Mononuclear cell (primary cell): Measurements from ENCODE around the gene IGLON5. TPM values are rescaled to one million over a fixed set of nuclear protein-coding genes. Genes with fewer than 3 reads are reported as not detected.

Source experiments
- H3K27me3 ChIP-seq: 2 replicates; pipeline ENCODE4 v1.6.0; 2011; ENCODE audit warnings: low read length, control low read depth; ENCODE audit not compliant: insufficient read depth
- H3K4me1 ChIP-seq: 2 replicates; pipeline ENCODE4 v1.5.1; 2011; ENCODE audit warnings: mild to moderate bottlenecking, low read length, control low read depth; ENCODE audit not compliant: insufficient read depth
- H3K4me3 ChIP-seq: 2 replicates; pipeline ENCODE4 v1.5.1; 2011; ENCODE audit warnings: mild to moderate bottlenecking, low read length, moderate library complexity
- H3K9me3 ChIP-seq: 2 replicates; pipeline ENCODE4 v1.5.1; 2011; ENCODE audit warnings: low read depth, mild to moderate bottlenecking, control low read depth, low read length
- total RNA-seq: library from RNA; depleted of rRNA; stranded (reverse); fragments of >200 nt; gene quantifications from one replicate; pipeline ENCODE4 v1.2.3, GENCODE V29; 2012

The IGLON5 gene
- total RNA-seq, 1 donor = not detected

DNA sequence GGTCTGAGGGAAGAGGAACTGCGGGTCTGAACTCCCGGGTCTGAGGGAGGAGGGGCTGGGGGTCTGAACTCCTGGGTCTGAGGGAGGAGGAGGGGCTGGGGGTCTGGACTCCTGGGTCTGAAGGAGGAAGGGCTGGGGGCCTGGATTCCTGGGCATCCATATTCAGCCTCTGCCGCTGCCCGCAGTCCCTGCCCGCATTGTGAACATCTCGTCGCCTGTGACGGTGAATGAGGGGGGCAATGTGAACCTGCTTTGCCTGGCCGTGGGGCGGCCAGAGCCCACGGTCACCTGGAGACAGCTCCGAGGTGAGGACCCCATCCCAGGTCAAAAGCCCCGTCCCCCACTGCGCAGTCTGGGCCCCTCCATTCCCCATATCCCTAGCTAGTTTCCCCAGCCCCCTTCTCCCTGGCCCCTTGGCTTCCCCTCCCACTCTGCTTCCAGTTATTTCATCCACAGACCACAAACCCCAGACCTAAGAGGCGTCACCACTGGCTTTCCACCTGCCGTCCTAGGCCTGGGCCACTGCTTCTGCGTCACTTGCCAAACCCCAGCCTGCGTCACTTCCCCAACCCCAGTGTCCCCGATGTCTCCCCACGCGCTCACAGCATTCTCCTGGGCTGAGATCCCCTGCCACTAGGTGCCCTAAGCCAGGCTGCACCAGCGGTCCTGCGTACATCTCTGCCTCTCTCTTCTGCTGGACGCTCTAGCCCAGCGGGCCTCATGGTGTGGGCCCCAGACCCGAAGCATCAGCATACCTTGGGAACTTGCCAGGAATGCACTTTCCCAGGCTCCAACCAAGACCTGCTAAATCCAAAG lies 13.9 kb downstream of the IGLON5 start:
- Histone ChIP-seq H3K27me3 (peaks cover 29% of the 10 kb centered on the region), H3K4me3 (no peak overlapping the region), H3K9me3 (no peaks in the 10 kb centered on the region), H3K4me1 (peaks cover 16% of the 10 kb centered on the region)

DNA sequence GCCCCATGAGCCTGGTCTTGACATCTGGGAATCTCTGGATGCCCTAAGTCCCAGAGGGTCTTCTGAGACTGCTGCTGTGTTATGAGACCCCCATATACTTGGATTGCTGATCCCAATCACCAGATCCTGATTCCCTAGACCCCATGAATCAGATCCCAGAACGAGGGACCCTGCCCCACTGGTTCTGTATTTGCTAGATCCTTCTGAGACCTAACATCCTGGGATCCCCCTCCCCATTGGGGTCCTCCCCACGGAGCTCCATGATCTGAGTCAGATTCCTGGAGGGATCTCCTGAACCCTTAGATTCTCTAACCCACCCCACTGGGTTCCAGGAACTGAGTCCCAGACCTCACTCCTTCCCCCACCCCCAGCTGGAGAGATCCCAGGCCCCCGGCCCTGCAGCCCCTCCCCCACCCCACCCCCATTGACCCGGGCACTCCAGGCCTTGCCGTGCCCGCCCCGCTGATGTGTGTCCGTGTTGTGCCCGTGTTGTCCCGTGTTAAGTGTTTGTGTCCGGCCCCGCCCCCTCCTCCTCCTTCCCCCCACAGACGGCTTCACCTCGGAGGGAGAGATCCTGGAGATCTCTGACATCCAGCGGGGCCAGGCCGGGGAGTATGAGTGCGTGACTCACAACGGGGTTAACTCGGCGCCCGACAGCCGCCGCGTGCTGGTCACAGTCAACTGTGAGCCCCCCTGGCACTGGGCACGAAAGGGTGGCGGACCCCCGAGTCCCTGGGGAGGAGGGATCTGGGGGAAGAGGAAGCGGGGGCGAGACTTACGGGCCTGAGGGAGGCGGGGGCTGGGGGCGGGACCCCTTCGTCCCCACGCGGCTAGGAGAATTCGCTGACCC lies 15.0 kb downstream of the IGLON5 start:
- H3K27me3 ChIP-seq = peaks cover 29% of the 10 kb centered on the region

DNA sequence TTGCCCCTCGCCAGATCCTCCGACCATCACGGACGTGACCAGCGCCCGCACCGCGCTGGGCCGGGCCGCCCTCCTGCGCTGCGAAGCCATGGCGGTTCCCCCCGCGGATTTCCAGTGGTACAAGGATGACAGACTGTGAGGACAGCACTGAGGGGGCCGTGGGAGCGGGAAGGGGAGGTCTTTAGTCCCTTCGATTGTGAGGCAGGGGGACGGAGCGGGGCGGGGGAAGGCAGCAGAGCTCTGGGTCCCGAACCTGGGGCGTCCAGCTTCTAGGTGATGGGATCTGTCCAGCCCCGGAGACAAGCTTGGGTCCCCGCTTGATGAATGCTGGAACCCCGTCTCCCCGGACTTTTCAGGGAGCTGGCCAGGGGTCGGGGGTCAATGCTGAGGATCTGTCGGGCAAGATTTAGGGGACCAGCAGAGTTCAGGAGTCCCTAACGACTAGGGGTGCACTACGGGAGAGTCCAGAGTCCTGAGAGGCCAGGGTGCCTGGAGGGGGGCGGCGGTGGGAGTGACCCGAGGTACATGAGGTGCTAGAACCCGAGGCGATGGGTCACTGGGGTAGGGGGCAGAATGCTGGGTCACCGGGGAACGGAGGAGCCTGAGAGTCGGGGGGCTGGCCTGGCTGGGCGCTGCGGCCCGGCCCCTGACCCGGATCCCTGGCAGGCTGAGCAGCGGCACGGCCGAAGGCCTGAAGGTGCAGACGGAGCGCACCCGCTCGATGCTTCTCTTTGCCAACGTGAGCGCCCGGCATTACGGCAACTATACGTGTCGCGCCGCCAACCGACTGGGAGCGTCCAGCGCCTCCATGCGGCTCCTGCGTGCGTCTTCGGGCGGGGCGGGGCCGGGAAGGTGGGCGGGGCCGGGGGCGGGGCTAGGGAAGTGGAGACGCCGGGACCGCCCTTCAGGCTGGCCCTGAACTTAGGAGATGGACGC lies 15.9 kb downstream of the IGLON5 start:
- peaks cover 16% of the 10 kb centered on the region for H3K4me1 ChIP-seq
- H3K9me3 ChIP-seq = no peaks in the 10 kb centered on the region
- H3K27me3 ChIP-seq = peaks cover 29% of the 10 kb centered on the region
- H3K4me3 ChIP-seq = no peak overlapping the region

More for the DNA sequence above, 15.0 kb downstream of the IGLON5 start:
- H3K9me3 ChIP-seq = no peaks in the 10 kb centered on the region
- H3K4me3 ChIP-seq = no peak overlapping the region
- H3K4me1 ChIP-seq = peaks cover 16% of the 10 kb centered on the region

DNA sequence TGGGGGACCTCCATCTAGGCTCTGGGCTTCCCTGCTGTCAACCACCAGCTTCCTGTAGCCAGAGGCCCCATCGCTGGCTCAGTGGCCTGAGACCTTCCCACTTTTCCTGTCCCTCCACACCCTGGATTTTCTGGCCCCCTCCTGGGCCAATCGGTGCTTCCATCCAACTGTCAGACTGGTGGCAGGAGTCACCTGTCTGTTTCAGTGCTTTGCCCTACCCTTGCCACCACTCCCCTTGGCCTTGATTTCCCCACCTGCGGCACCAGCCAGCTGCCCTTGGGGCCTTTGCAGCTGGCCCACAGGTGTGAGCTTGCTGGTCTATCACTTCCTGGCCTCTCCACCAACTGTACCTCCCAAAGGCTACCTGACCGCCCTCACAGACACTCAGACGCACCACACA lies 18.0 kb downstream of the IGLON5 start:
- Histone ChIP-seq H3K4me3 (no peak overlapping the region), H3K4me1 (peaks cover 16% of the 10 kb centered on the region), H3K9me3 (no peaks in the 10 kb centered on the region), H3K27me3 (peaks cover 29% of the 10 kb centered on the region)

DNA sequence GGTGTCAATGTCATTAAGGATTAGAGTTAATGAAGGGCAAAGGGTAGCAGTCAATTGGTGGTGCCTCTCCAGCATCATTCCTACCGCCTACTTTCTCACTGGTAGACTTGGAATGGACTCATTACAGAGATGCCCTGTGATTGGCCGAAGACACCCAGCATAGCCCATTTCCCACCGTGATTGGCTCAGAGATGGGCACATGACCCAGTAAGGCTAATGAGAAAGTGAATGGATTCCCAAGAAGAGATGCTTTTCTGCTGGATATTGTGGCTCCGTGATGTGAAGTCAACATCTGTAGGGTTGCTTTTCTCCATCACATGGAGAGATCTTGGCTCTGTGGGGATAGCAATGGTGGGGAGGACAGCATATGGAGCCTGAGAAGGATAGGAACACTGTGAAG lies 18.9 kb downstream of the IGLON5 start:
- Histone ChIP-seq H3K9me3 (no peaks in the 10 kb centered on the region), H3K4me3 (no peak overlapping the region), H3K4me1 (peaks cover 16% of the 10 kb centered on the region), H3K27me3 (peaks cover 29% of the 10 kb centered on the region)

DNA sequence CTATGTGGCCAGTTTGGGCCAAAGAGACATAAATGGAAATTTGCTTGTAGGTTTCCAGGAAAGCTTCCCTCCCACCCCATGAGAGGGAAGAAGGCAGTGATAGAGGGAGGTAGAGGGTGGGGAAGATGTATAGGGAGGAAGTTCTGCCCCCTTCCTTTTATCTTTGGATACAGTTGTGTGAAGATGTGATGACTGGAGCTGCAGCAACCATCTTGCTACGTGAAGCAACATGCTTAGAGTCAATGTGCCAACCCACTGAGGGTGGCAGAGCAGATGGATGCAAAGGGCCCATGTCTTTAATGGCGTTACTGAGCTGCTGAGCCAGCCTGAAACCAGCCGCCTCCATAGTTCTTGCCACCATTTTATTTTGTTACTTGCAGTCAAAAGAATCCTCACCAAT lies 19.7 kb downstream of the IGLON5 start:
- peaks cover 23% of the 10 kb centered on the region for H3K27me3 ChIP-seq
- H3K4me1 ChIP-seq = peaks cover 16% of the 10 kb centered on the region
- H3K9me3 ChIP-seq = no peaks in the 10 kb centered on the region
- no peak overlapping the region for H3K4me3 ChIP-seq

DNA sequence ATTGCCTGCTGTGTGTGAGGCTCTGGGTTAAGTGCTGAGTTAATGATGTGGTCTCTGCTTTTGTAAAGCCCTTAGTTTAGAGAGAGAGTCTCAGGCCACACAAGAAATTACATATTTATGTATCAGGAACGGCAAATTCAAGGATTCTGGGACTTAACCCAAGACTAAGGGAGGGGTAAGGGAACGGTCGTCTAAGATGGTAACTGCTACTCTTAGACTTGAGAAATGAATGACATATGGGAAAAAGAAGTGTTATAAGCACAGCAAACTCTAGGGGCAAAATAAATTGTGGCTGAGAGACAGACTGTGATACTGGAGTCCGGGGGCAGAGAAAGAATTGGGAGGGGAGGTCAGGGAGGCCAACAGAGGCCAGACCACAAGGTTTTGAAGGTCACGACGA lies 20.3 kb downstream of the IGLON5 start:
- Histone ChIP-seq H3K27me3 (peaks cover 22% of the 10 kb centered on the region), H3K4me1 (peaks cover 16% of the 10 kb centered on the region), H3K4me3 (no peak overlapping the region), H3K9me3 (no peaks in the 10 kb centered on the region)

DNA sequence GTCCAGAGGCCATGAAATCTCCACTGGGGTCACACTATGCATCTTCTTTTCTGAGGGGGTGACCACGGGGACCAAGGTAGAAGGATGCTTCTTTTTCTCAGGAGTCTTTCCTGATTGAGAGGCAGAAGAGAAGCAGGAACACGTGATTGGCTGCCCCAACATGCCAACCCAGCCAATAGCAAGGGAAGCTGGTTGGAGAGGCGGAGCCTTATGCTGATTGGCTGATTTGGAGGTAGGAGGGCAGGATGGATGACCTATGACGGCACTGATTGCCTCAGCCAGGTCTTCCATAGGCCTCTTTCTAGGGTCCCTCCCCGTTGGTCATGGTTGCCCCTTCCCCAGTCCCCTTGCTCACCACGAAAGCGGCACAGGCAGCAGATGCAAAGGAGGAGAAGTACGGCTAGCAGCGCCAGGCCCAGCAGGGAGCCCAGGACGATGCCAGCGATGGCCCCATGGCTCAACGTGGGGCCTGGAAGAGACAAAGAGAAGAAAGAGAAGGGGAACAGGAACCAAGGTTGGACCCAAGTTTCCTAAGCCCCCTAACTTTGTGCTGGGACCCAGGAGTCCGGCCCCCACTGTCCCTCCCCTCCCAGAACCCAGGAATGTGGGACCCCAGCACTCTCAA lies 22.5 kb downstream of the IGLON5 start:
- peaks cover 5% of the 10 kb centered on the region for H3K4me1 ChIP-seq
- no peak overlapping the region for H3K4me3 ChIP-seq

DNA sequence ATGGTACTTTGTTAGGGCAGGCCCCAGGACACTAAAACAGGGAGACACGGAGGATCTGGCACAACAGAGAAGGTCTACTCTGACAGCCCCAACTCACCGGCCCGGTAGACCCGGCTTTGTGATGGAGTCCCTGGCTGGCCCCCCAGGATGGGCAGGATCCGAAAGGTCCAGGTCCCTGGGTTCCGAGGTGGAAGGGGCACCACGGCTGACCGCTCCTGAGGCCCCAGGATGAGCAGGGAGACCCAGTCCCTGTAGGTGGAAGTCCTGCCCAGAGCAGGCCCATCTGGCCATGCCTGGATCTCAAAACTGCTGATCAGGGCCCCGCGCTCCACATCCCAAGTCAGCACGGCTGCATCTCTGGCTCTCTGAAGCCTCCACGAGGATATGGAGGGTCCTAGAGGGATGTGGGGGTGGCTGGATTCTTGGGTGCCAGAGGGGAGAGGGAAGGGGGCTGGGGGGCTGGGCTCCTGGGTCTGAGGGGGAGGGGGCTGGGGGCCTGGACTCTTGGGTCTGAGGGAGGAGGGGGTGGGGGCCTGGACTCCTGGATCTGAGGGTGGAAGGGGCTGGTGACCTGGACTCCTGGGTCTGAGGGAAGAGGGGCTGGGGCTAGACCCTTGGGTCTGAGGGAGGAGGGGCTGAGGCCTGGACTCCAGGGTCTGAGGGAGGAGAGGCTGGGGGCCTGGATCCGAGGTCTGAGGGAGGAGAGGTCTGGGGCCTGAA lies 25.9 kb downstream of the IGLON5 start:
- Histone ChIP-seq H3K4me3 (no peak overlapping the region), H3K9me3 (no peaks in the 10 kb centered on the region), H3K4me1 (peaks cover 17% of the 10 kb centered on the region), H3K27me3 (no peaks in the 10 kb centered on the region)

More for the DNA sequence above, 22.5 kb downstream of the IGLON5 start:
- Histone ChIP-seq H3K27me3 (peaks cover 4% of the 10 kb centered on the region), H3K9me3 (no peaks in the 10 kb centered on the region)

DNA sequence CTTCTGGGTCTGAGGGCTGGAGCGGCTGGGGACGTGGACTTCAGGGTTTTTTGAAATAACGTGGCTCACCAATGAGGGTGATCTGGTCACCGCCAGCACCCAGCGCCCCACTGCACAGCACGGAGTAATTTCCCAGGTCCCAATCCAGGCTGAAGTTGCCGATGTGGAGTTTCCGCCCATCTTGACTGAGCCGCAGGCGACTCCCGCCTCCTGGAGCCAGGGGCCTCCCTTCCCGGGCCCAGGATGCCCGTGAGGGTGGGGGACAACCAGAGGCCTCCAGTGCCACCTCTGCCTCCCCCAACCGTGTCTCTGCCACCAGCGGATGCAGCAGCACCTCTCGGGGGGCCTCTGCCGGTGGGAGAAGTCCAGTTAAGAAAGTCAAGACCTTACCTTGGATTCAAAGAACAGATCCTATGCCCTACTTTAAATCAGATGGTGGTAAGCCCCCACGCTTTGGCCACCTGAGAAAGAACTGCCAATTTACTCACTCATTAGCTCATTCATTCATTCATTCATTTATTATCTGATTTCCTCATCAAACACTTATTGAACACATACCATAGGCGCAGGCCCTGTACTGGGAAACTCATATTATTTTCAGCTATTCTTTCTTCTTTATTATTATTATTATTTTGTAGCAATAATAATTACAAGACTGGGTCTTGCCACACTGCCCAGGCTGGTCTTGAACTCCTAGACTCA lies 26.6 kb downstream of the IGLON5 start:
- Histone ChIP-seq H3K4me1 (peaks cover 17% of the 10 kb centered on the region), H3K9me3 (no peaks in the 10 kb centered on the region), H3K4me3 (no peak overlapping the region), H3K27me3 (no peaks in the 10 kb centered on the region)

DNA sequence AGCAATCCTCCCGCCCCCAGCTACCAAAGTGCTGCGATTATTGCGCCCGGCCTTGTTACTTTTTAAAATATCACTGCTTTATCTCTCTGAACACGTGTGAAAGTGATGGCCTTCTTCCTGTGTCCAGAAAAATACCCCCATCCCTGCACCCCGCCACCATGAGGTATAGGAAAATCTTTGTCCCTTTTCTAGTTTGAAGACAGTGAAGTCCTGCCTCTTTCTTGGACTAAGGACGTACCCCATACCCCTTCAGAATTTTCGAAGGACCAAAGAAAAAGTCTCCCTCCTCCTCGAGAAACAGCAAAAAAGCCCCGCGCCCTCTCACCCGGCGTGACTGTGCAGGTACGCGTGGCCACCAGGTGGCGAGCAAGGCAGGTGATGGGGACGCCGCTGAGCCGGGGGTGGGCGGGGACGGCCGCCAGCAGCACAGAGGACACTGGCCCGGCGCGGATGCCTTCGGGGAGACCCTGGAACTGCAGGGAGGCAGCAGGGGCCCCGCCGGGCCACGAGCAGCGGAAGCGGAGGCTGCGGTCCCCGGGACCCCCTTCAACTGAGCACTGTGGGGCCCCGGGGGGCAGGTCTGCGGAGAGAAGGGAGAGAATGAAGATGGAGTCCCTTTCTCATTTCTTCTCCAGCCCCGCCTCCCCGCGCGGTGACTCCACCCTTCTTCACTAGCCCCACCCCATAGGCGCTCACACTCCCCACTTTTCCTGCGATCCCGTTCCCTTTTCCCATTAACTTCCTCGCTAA lies 27.3 kb downstream of the IGLON5 start:
- H3K9me3 ChIP-seq = no peaks in the 10 kb centered on the region
- no peaks in the 10 kb centered on the region for H3K27me3 ChIP-seq
- peaks cover 17% of the 10 kb centered on the region for H3K4me1 ChIP-seq
- peak overlapping the region; percentile 46 for H3K4me3 ChIP-seq

DNA sequence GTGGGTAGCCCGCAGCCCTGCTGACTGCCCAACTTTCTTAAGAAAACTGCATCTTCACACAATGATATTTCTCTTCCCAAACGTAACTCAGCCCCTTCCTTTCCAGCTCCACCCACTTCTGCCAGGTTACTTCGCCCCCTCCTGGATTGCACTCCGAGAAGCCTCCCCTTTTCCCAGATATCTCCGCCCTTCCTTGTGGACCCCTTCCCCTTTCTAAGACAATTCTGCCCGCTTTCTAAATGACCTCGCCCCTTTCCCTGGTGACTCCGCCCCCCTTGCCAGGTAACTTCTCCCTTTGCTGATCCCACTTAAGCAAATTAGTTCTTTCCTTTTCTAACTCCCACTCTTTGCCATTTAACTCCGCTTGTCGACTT lies 27.9 kb downstream of the IGLON5 start:
- Histone ChIP-seq H3K4me3 (peak overlapping the region; percentile 46), H3K27me3 (no peaks in the 10 kb centered on the region), H3K9me3 (no peaks in the 10 kb centered on the region)

More for the DNA sequence above, 27.9 kb downstream of the IGLON5 start:
- peaks cover 21% of the 10 kb centered on the region for H3K4me1 ChIP-seq
